Osteoblast (primary cell): ENCODE measurements around the gene PSMC1. TPM values are rescaled to one million over a fixed set of nuclear protein-coding genes. Genes with fewer than 3 reads are reported as not detected.
A peak's percentile ranks its signal among the peaks of the same experiment; 100 is the strongest.
"Not testable (repeated sequence)": the region's sequence is repeated elsewhere in the genome, so short reads cannot be mapped to it uniquely, and the experiment has no call there.

Experiments
- DNase-seq: peaks from one replicate; pipeline ENCODE4 v3.0.0; 2011; ENCODE audit warnings: low spot score, mixed read lengths; ENCODE audit not compliant: insufficient read length; ENCODE audit errors: missing footprints
- H2AFZ ChIP-seq: 2 replicates; pipeline ENCODE4 v1.6.0; 2011; ENCODE audit warnings: mild to moderate bottlenecking, low read length
- H3K27ac ChIP-seq: 2 replicates; pipeline ENCODE4 v1.5.1; 2011; ENCODE audit warnings: mild to moderate bottlenecking, low read depth, low read length, moderate library complexity
- H3K27me3 ChIP-seq: 2 replicates; pipeline ENCODE4 v1.6.0; 2012; ENCODE audit warnings: mild to moderate bottlenecking, control low read depth, inconsistent platforms, low read length, moderate library complexity; ENCODE audit not compliant: insufficient read depth
- H3K36me3 ChIP-seq: 2 replicates; pipeline ENCODE4 v1.5.1; 2011; ENCODE audit warnings: mild to moderate bottlenecking, low read length, control low read depth, moderate library complexity; ENCODE audit not compliant: insufficient read depth
- H3K4me1 ChIP-seq: 2 replicates; pipeline ENCODE4 v1.5.1; 2011; ENCODE audit warnings: mild to moderate bottlenecking, low read length, control low read depth, moderate library complexity; ENCODE audit not compliant: insufficient read depth
- H3K4me2 ChIP-seq: 2 replicates; pipeline ENCODE4 v1.6.0; 2011; ENCODE audit warnings: mild to moderate bottlenecking, low read length; ENCODE audit not compliant: insufficient read depth
- H3K4me3 ChIP-seq: fragments of 200-600 bp; sonication (generic); 3 replicates; pipeline ENCODE4 v1.5.1; 2012; ENCODE audit warnings: mild to moderate bottlenecking, low read length, inconsistent platforms; ENCODE audit not compliant: insufficient read depth
- H3K79me2 ChIP-seq: 2 replicates; pipeline ENCODE4 v1.6.0; 2012; ENCODE audit warnings: mild to moderate bottlenecking, low read length, control low read depth, inconsistent platforms; ENCODE audit not compliant: insufficient read depth
- H3K9me3 ChIP-seq: 2 replicates; pipeline ENCODE4 v1.5.1; 2011; ENCODE audit warnings: low read depth, low read length, control low read depth
- H4K20me1 ChIP-seq: 2 replicates; pipeline ENCODE4 v1.6.0; 2012; ENCODE audit warnings: mild to moderate bottlenecking, low read length, control low read depth; ENCODE audit not compliant: insufficient read depth
- total RNA-seq: library from RNA; depleted of rRNA; stranded (reverse); fragments of >200 nt; gene quantifications from 2 replicates; pipeline ENCODE4 v1.2.3, GENCODE V29; 2012
- TF ChIP-seq, protein P1 (sequence below): IDR thresholded peaks from 2 replicates; pipeline ENCODE4 v1.5.1; 2011; ENCODE audit warnings: mild to moderate bottlenecking, low read depth, low read length, moderate library complexity; ENCODE audit errors: extremely low read depth

The PSMC1 gene
- total RNA-seq: 94.8 and 101 TPM in 2 replicates

- peak within 1 kb of the TSS; percentile 89 for H3K4me2 ChIP-seq
- peaks cover 21% of the 10 kb centered on the region for H4K20me1 ChIP-seq
- DNase-seq: peak; percentile 95
- peak within 1 kb of the TSS; percentile 96 for H3K27ac ChIP-seq
- H2AFZ ChIP-seq: peak within 1 kb of the TSS; percentile 85
- TF ChIP-seq, protein P1, sequence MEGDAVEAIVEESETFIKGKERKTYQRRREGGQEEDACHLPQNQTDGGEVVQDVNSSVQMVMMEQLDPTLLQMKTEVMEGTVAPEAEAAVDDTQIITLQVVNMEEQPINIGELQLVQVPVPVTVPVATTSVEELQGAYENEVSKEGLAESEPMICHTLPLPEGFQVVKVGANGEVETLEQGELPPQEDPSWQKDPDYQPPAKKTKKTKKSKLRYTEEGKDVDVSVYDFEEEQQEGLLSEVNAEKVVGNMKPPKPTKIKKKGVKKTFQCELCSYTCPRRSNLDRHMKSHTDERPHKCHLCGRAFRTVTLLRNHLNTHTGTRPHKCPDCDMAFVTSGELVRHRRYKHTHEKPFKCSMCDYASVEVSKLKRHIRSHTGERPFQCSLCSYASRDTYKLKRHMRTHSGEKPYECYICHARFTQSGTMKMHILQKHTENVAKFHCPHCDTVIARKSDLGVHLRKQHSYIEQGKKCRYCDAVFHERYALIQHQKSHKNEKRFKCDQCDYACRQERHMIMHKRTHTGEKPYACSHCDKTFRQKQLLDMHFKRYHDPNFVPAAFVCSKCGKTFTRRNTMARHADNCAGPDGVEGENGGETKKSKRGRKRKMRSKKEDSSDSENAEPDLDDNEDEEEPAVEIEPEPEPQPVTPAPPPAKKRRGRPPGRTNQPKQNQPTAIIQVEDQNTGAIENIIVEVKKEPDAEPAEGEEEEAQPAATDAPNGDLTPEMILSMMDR: no peak
- H3K9me3 ChIP-seq: no peaks in the 10 kb centered on the region
- peaks cover 39% of the 10 kb centered on the region for H3K79me2 ChIP-seq
- H3K4me3 ChIP-seq: peak within 1 kb of the TSS; percentile 99
- H3K36me3 ChIP-seq: peaks cover 19% of the 10 kb centered on the region
- H3K27me3 ChIP-seq: no peaks in the 10 kb centered on the region
- peaks cover 13% of the 10 kb centered on the region for H3K4me1 ChIP-seq
These were observed at the start of gene PSMC1 for GRCh38 chr14:90256354-90257131. TSS of gene PSMC1 (plus strand) at chr14:90256553. CDS start at chr14:90256598, 45 bp downstream.

DNA sequence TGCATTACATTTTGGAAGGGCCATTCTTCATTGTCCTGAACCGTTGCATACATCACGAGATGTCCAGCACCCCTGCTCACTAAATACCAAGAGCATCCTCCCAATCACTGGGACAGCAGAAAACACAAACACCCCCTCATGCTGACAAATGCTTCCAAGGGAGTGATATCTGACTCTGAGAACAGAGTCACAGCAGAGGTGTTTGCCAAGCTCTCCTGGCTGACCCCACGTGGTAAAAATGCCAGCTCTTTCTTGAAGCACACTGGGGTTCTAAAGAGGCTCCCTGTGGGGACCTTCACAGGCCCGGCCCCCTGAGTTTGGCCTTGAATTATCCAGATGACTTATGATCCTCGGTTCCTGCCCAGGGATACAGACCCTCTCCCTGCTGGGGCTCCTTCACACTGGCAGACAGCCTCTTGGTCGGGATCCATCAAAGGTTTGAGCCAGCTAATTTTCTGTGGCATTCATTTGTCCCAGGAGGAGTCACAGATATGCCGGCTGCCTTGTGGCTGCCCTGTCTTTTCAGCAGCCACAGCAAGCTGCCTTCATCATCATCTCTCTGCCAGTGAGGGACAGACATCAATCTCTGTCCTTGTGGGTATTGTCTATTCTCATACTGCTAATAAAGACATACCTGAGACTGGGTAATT is 43.1 kb upstream of the PSMC1 start:
- TF ChIP-seq, protein P1: no peak

GRCh38 chr14:90228478-90228877 is 27.9 kb upstream of the PSMC1 start:
- TF ChIP-seq, protein P1: no peak
- no peak overlapping the region for H3K27ac ChIP-seq
- H3K79me2 ChIP-seq: no peaks in the 10 kb centered on the region
- H4K20me1 ChIP-seq: no peaks in the 10 kb centered on the region
- H3K36me3 ChIP-seq: no peaks in the 10 kb centered on the region
- no peaks in the 10 kb centered on the region for H3K9me3 ChIP-seq
- no peak for DNase-seq
- no peaks in the 10 kb centered on the region for H3K27me3 ChIP-seq
- H3K4me1 ChIP-seq: no peaks in the 10 kb centered on the region
- H2AFZ ChIP-seq: no peak overlapping the region
- no peak overlapping the region for H3K4me3 ChIP-seq
- H3K4me2 ChIP-seq: no peak overlapping the region

More for the DNA sequence above, 43.1 kb upstream of the PSMC1 start:
- no peak for DNase-seq
- no peaks in the 10 kb centered on the region for H3K36me3 ChIP-seq
- no peak overlapping the region for H3K4me3 ChIP-seq
- H3K9me3 ChIP-seq: no peaks in the 10 kb centered on the region
- H4K20me1 ChIP-seq: no peaks in the 10 kb centered on the region
- no peaks in the 10 kb centered on the region for H3K79me2 ChIP-seq
- H2AFZ ChIP-seq: no peak overlapping the region
- no peak overlapping the region for H3K4me2 ChIP-seq
- H3K27ac ChIP-seq: no peak overlapping the region
- no peaks in the 10 kb centered on the region for H3K4me1 ChIP-seq
- H3K27me3 ChIP-seq: peaks cover 3% of the 10 kb centered on the region

- H3K79me2 ChIP-seq, H4K20me1 ChIP-seq, H3K4me1 ChIP-seq, H3K27me3 ChIP-seq, H3K27ac ChIP-seq, H3K36me3 ChIP-seq, H3K4me3 ChIP-seq, H2AFZ ChIP-seq, DNase-seq, H3K4me2 ChIP-seq, H3K9me3 ChIP-seq: not testable (repeated sequence)
These were observed 26.4 kb upstream of the PSMC1 start for GRCh38 chr14:90229942-90230341.
